ENCODE measurements around the gene BCKDHB. TPM values are rescaled to one million over a fixed set of nuclear protein-coding genes. Genes with fewer than 3 reads are reported as not detected.

The BCKDHB gene
- total RNA-seq, 4 donors from 2014 or later = 1.6 to 6.9 (median 4.8) TPM

DNA sequence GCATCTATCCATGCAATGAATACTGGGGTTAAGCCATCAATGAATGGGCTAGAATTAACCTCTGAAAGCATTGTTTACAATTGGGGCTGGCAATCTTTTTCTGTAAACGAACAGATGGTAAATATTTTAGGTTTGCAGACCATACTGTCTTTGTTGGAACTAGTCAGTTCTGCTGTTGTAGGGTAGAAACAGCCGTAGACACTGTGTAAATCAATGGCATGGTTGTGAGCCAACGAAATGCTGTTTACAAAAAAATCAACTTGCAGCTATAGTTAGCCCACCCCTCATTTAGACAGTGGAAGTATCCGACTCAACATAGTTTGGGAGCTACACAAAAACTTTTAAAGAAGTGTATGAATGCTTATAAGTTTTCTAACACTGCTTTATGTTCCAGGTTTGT, 91.5 kb downstream of the BCKDHB start:
- intact Hi-C loops (cut with DNase I; ENCODE audit: low total_unique reads) = no loop called here
- no peaks in the 10 kb centered on the region for H3K36me3 ChIP-seq
- no peaks in the 10 kb centered on the region for H3K27me3 ChIP-seq
- TF ChIP-seq, protein P1, sequence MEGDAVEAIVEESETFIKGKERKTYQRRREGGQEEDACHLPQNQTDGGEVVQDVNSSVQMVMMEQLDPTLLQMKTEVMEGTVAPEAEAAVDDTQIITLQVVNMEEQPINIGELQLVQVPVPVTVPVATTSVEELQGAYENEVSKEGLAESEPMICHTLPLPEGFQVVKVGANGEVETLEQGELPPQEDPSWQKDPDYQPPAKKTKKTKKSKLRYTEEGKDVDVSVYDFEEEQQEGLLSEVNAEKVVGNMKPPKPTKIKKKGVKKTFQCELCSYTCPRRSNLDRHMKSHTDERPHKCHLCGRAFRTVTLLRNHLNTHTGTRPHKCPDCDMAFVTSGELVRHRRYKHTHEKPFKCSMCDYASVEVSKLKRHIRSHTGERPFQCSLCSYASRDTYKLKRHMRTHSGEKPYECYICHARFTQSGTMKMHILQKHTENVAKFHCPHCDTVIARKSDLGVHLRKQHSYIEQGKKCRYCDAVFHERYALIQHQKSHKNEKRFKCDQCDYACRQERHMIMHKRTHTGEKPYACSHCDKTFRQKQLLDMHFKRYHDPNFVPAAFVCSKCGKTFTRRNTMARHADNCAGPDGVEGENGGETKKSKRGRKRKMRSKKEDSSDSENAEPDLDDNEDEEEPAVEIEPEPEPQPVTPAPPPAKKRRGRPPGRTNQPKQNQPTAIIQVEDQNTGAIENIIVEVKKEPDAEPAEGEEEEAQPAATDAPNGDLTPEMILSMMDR (IDR thresholded peaks at IDR 0.05 in 4 of 5, conservative IDR thresholded peaks at IDR 0.05 in 1 of 5) = no peak
- TF ChIP-seq POLR2A (IDR thresholded peaks at IDR 0.05) = no peak
- no peaks in the 10 kb centered on the region for H3K9me3 ChIP-seq
- in situ Hi-C loops (cut with MboI; ENCODE audit: low sequenced_read_pairs in 4 of 4) = no loop called here
- DNase-seq = no peak
- H3K27ac ChIP-seq = no peak overlapping the region
- no peak for ATAC-seq
- no peak overlapping the region for H3K4me3 ChIP-seq
- H3K4me1 ChIP-seq = peaks cover 11 to 12% of the 10 kb centered on the region in 2 donors

GRCh38 chr6:80203283-80203682, 96.8 kb downstream of the BCKDHB start:
- Histone ChIP-seq H3K9me3 (no peaks in the 10 kb centered on the region), H3K4me1 (no peaks in the 10 kb centered on the region), H3K36me3 (peaks cover 0 to 6% of the 10 kb centered on the region in 2 donors), H3K27me3 (no peaks in the 10 kb centered on the region), H3K27ac (no peak overlapping the region), H3K4me3 (no peak overlapping the region)
- no peak for DNase-seq
- in situ Hi-C loops (cut with MboI; ENCODE audit: low sequenced_read_pairs in 4 of 4) = no loop called here
- no peak for ATAC-seq
- intact Hi-C loops (cut with DNase I; ENCODE audit: low total_unique reads) = no loop called here
- TF ChIP-seq, protein P1 (IDR thresholded peaks at IDR 0.05 in 4 of 5, conservative IDR thresholded peaks at IDR 0.05 in 1 of 5) = no peak
- no peak for TF ChIP-seq POLR2A (IDR thresholded peaks at IDR 0.05)

DNA sequence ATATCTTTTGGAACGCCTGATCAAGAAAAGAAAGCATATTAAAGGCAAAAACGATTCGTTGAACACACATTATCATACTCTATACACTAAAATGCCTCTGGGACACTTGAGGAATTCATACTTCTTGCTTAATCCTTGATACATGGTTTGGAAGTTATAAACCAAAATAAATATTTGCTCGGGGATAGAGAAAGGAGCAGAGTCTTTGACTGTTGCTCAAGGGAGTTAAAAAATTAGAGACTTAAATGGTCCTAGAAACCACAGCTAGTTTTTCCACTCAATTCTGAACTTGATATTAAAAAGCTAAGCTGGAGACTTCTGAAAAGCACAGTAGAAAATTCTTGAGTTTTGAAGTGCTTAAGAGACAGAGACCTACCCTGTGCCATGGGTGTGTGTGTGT, 98.9 kb downstream of the BCKDHB start:
- intact Hi-C loops (cut with DNase I; ENCODE audit: low total_unique reads) (no loop called here), in situ Hi-C loops (cut with MboI; ENCODE audit: low sequenced_read_pairs in 4 of 4) (no loop called here)
- H3K27me3 ChIP-seq = no peaks in the 10 kb centered on the region
- ATAC-seq = no peak
- no peak for DNase-seq
- no peak overlapping the region for H3K4me3 ChIP-seq
- no peak overlapping the region for H3K27ac ChIP-seq
- H3K36me3 ChIP-seq = peaks cover 0 to 6% of the 10 kb centered on the region in 2 donors
- no peak for TF ChIP-seq POLR2A (IDR thresholded peaks at IDR 0.05)
- TF ChIP-seq, protein P1 (IDR thresholded peaks at IDR 0.05 in 4 of 5, conservative IDR thresholded peaks at IDR 0.05 in 1 of 5) = no peak
- peaks cover 11% of the 10 kb centered on the region in 2 donors for H3K4me1 ChIP-seq
- H3K9me3 ChIP-seq = no peaks in the 10 kb centered on the region

- Histone ChIP-seq H3K27me3 (no peaks in the 10 kb centered on the region), H3K27ac (no peak overlapping the region), H3K36me3 (peaks cover 0 to 6% of the 10 kb centered on the region in 2 donors), H3K4me1 (peaks cover 22 to 24% of the 10 kb centered on the region in 2 donors), H3K9me3 (no peaks in the 10 kb centered on the region), H3K4me3 (no peak overlapping the region)
- DNase-seq (no peak), ATAC-seq (no peak)
- intact Hi-C loops (cut with DNase I; ENCODE audit: low total_unique reads) (no loop called here), in situ Hi-C loops (cut with MboI; ENCODE audit: low sequenced_read_pairs in 4 of 4) (no loop called here)
- TF ChIP-seq, protein P1 (IDR thresholded peaks at IDR 0.05 in 4 of 5, conservative IDR thresholded peaks at IDR 0.05 in 1 of 5) = no peak
- TF ChIP-seq POLR2A (IDR thresholded peaks at IDR 0.05) = no peak
Measured at GRCh38 chr6:80206758-80207157, 100.3 kb downstream of the BCKDHB start.

GRCh38 chr6:80209430-80209829, 103.0 kb downstream of the BCKDHB start:
- no peak overlapping the region for H3K27ac ChIP-seq

More at GRCh38 chr6:80209430-80209829, 103.0 kb downstream of the BCKDHB start:
- Histone ChIP-seq H3K4me3 (no peak overlapping the region), H3K4me1 (peaks cover 22 to 24% of the 10 kb centered on the region in 2 donors), H3K27me3 (no peaks in the 10 kb centered on the region), H3K9me3 (no peaks in the 10 kb centered on the region), H3K36me3 (no peaks in the 10 kb centered on the region)
- intact Hi-C loops (cut with DNase I; ENCODE audit: low total_unique reads) (no loop called here), in situ Hi-C loops (cut with MboI; ENCODE audit: low sequenced_read_pairs in 4 of 4) (no loop called here)
- ATAC-seq (no peak), DNase-seq (no peak)
- TF ChIP-seq POLR2A (IDR thresholded peaks at IDR 0.05) = no peak
- TF ChIP-seq, protein P1 (IDR thresholded peaks at IDR 0.05 in 4 of 5, conservative IDR thresholded peaks at IDR 0.05 in 1 of 5) = no peak

Data from gastrocnemius medialis (tissue), 4 donors.